Epithelial cell of alveolus of lung (primary cell): ENCODE measurements around the gene SKIL. TPM values are rescaled to one million over a fixed set of nuclear protein-coding genes. Genes with fewer than 3 reads are reported as not detected.

Source experiments
- total RNA-seq: library from RNA; depleted of rRNA; stranded (reverse); fragments of >200 nt; gene quantifications from 2 replicates; pipeline ENCODE4 v1.2.1, GENCODE V29; 2015

Gene SKIL
- 41.1 and 57.4 TPM in 2 replicates for total RNA-seq

GRCh38 chr3:170357176-170358041, at the start of gene SKIL:
Gene SKIL, plus strand, starts transcription at chr3:170357715. Its CDS starts 2,617 bp downstream, at chr3:170360332.

GRCh38 chr3:170418422-170419398, 61.2 kb downstream of the SKIL start, which contains the start of gene CLDN11:
Gene CLDN11, plus strand, starts transcription at chr3:170418868. Its CDS starts 199 bp downstream, at chr3:170419067.

Other genes starting within 250 kb of the SKIL start
- gene PHC3, start 176.0 kb upstream of the SKIL start, total RNA-seq: 14.5 and 55.4 TPM in 2 replicates
- gene PRKCI, start 135.3 kb upstream of the SKIL start, total RNA-seq: 34.9 and 40.6 TPM in 2 replicates
- gene CLDN11, start 61.2 kb downstream of the SKIL start, total RNA-seq: 24.8 and 386 TPM in 2 replicates
- gene SLC7A14, start 228.4 kb downstream of the SKIL start, total RNA-seq: under 0.01 and 2.5 TPM in 2 replicates